Measurements from ENCODE around the gene RHCG. TPM values are rescaled to one million over a fixed set of nuclear protein-coding genes. Genes with fewer than 3 reads are reported as not detected.
A peak's percentile ranks its signal among the peaks of the same experiment; 100 is the strongest.
"Not testable (repeated sequence)": the region's sequence is repeated elsewhere in the genome, so short reads cannot be mapped to it uniquely, and the experiment has no call there.

The RHCG gene
- polyA plus RNA-seq, 1 experiment = not detected

GRCh38 chr15:89475661-89476060, 20.7 kb downstream of the RHCG start:
- H3K9me3 ChIP-seq (ENCODE audit: control insufficient read depth, insufficient read depth, low read length) = no peaks in the 10 kb centered on the region; the same call in 1 of the 2 replicates
- H3K27me3 ChIP-seq (ENCODE audit: control insufficient read depth, insufficient read depth, low read length) = peaks cover 19% of the 10 kb centered on the region
- CTCF ChIA-PET = interaction anchor here (0.7 to 2.7 kb wide), 2 partner anchors 117 to 131 kb away, joined by 3 to 21 read pairs; no protein-coding TSS in a partner anchor
- POLR2A ChIA-PET = no interaction called here
- no peak overlapping the region for H3K4me3 ChIP-seq (ENCODE audit: low read depth, low read length)
- H3K27ac ChIP-seq (ENCODE audit: low read depth, low read length) = no peak overlapping the region
- TF ChIP-seq CTCF (IDR thresholded peaks at IDR 0.05; ENCODE audit: low read depth, low read length) = no peak
- no peak for DNase-seq (ENCODE audit: low read depth, low spot score)

- POLR2A ChIA-PET = no interaction called here
- TF ChIP-seq CTCF (IDR thresholded peaks at IDR 0.05; ENCODE audit: low read depth, low read length) = peak; percentile 67
- H3K27ac ChIP-seq (ENCODE audit: low read depth, low read length) = no peak overlapping the region
- H3K27me3 ChIP-seq (ENCODE audit: control insufficient read depth, insufficient read depth, low read length) = peaks cover 25% of the 10 kb centered on the region
- no peak overlapping the region for H3K4me3 ChIP-seq (ENCODE audit: low read depth, low read length)
- H3K9me3 ChIP-seq (ENCODE audit: control insufficient read depth, insufficient read depth, low read length) = no peaks in the 10 kb centered on the region; the same call in 1 of the 2 replicates
- peak; percentile 1 for DNase-seq (ENCODE audit: low read depth, low spot score)
- CTCF ChIA-PET = interaction anchor here (0.6 to 4.5 kb wide), 8 partner anchors 10 to 118 kb away, joined by 3 to 52 read pairs (median 4); no protein-coding TSS in a partner anchor
Measured at GRCh38 chr15:89472785-89473256, 23.6 kb downstream of the RHCG start.

GRCh38 chr15:89469426-89470096, 26.8 kb downstream of the RHCG start:
- no peak overlapping the region for H3K4me3 ChIP-seq (ENCODE audit: low read depth, low read length)
- H3K9me3 ChIP-seq (ENCODE audit: control insufficient read depth, insufficient read depth, low read length) = no peaks in the 10 kb centered on the region
- H3K27ac ChIP-seq (ENCODE audit: low read depth, low read length) = no peak overlapping the region
- ChIA-PET POLR2A (no interaction called here), CTCF (no interaction called here)
- H3K27me3 ChIP-seq (ENCODE audit: control insufficient read depth, insufficient read depth, low read length) = peaks cover 27% of the 10 kb centered on the region
- no peak for DNase-seq (ENCODE audit: low read depth, low spot score)
- TF ChIP-seq CTCF (IDR thresholded peaks at IDR 0.05; ENCODE audit: low read depth, low read length) = no peak

- H3K4me3 ChIP-seq (ENCODE audit: low read depth, low read length); H3K27ac ChIP-seq (ENCODE audit: low read depth, low read length); H3K9me3 ChIP-seq (ENCODE audit: control insufficient read depth, insufficient read depth, low read length); POLR2A ChIA-PET; DNase-seq (ENCODE audit: low read depth, low spot score): not testable (repeated sequence)
- CTCF ChIA-PET = interaction anchor here (2.9 kb wide), 1 partner anchor 110 kb away, joined by 19 read pairs; no protein-coding TSS in a partner anchor
- H3K27me3 ChIP-seq (ENCODE audit: control insufficient read depth, insufficient read depth, low read length) = peaks cover 27% of the 10 kb centered on the region
Measured at GRCh38 chr15:89468813-89469212, 27.6 kb downstream of the RHCG start.

- no peak overlapping the region for H3K4me3 ChIP-seq (ENCODE audit: low read depth, low read length)
- H3K27me3 ChIP-seq (ENCODE audit: control insufficient read depth, insufficient read depth, low read length) = peaks cover 12% of the 10 kb centered on the region
- no peak for TF ChIP-seq CTCF (IDR thresholded peaks at IDR 0.05; ENCODE audit: low read depth, low read length)
- H3K9me3 ChIP-seq (ENCODE audit: control insufficient read depth, insufficient read depth, low read length) = no peaks in the 10 kb centered on the region
- POLR2A ChIA-PET = no interaction called here
- no peak overlapping the region for H3K27ac ChIP-seq (ENCODE audit: low read depth, low read length)
- no peak for DNase-seq (ENCODE audit: low read depth, low spot score)
- CTCF ChIA-PET = interaction anchor here (2.2 kb wide), 1 partner anchor 10 kb away, joined by 6 read pairs; no protein-coding TSS in a partner anchor
Measured at GRCh38 chr15:89463113-89463512, 33.3 kb downstream of the RHCG start.
